Tibial nerve (tissue), 4 donors: ENCODE results near the gene PPP2R3A.
"Not testable (repeated sequence)": the region's sequence is repeated elsewhere in the genome, so short reads cannot be mapped to it uniquely, and the experiment has no call there.

Experiments
- CTCF ChIP-seq, 5 experiments: fragments of 200-600 bp in 3 of 5; fragments of 450-650 bp in 2 of 5; sonication (generic) in 3 of 5; IDR thresholded peaks; one replicate each; pipeline ENCODE4 v1.5.1; 2016 to 2019; ENCODE audit warnings: antibody characterized with exemption in 5 of 5, mild to moderate bottlenecking in 3 of 5, moderate library complexity in 2 of 5
- EP300 ChIP-seq, 2 donors: sonication (generic); formaldehyde crosslinking; IDR thresholded peaks; one replicate each; pipeline ENCODE4 v1.6.1; 2017; ENCODE audit warnings: antibody characterized with exemption in 2 of 2, mild to moderate bottlenecking in 1 of 2
- POLR2A ChIP-seq, 2 donors: fragments of 450-650 bp; IDR thresholded peaks; one replicate each; pipeline ENCODE4 v1.6.1; 2017; ENCODE audit warnings: antibody characterized with exemption in 2 of 2, mild to moderate bottlenecking in 2 of 2, moderate library complexity in 2 of 2

- TF ChIP-seq CTCF, POLR2A, EP300 (IDR thresholded peaks at IDR 0.05): not testable (repeated sequence)
Measured at GRCh38 chr3:136083641-136084382, 118.3 kb downstream of the PPP2R3A start.
